ENCODE results near the gene NDUFA6. TPM values are rescaled to one million over a fixed set of nuclear protein-coding genes. Genes with fewer than 3 reads are reported as not detected.
A peak's percentile ranks its signal among the peaks of the same experiment; 100 is the strongest.
"Not testable (repeated sequence)": the region's sequence is repeated elsewhere in the genome, so short reads cannot be mapped to it uniquely, and the experiment has no call there.

NDUFA6 gene
- total RNA-seq, 1 experiment from 2014 or later, result 92.2 TPM

DNA sequence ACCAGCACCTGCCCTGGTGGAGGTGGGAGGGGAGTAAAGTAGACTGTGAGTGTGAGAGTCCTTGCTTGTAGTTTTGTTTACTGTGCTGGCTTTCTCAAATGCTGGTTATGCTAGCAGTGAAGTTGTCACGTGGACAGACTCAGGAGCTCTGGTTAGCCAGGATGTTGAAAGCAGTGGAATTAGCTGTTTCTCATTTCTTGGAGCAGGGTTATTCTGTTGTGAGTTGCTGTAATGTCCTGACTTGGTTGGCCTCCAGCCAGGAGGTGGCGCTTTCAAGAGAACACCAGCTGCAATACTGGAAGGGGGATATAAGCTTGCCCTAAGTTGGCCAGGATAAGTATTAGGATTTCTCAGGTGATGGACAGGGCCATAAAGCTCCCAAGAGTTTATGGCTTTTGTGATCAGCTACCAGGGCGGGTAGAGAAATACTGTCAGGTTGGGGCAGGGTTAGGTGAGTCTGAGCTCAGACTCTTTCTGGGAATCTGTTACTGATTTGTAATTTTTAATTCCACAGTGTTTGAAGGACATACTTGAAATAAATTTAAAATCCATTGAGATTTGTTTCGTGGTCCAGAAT is 26.4 kb upstream of the NDUFA6 start:
- no peaks in the 10 kb centered on the region for H3K4me1 ChIP-seq (ENCODE audit: control insufficient read depth, insufficient read depth, low read length)
- BruUV-seq (replicated peaks), result no TSS peak
- DNase-seq (ENCODE audit: low read depth, low spot score), result no peak
- intact Hi-C loops (cut with micrococcal nuclease; ENCODE audit: unreplicated experiment), result loop anchor here (10.0 kb wide), 1 partner anchor 152 kb away; the partner anchor contains the start of gene SEPTIN3
- no peaks in the 10 kb centered on the region for H3K36me3 ChIP-seq (ENCODE audit: control insufficient read depth, insufficient read depth, low read length)
- H3K27ac ChIP-seq (ENCODE audit: low read length), result no peak overlapping the region
- H3K27me3 ChIP-seq (ENCODE audit: control insufficient read depth, insufficient read depth, low read length), result no peaks in the 10 kb centered on the region
- ChIA-PET POLR2A (no interaction called here), CTCF (no interaction called here)
- peaks cover 4% of the 10 kb centered on the region; the same call in 1 of the 2 replicates for H3K9me3 ChIP-seq (ENCODE audit: control insufficient read depth, insufficient read depth, low read depth, low read length)
- no peak overlapping the region for H3K4me3 ChIP-seq (ENCODE audit: low read depth in 2 of 2, low read length in 2 of 2)
- ATAC-seq, result no peak
- in situ Hi-C loops (cut with HindIII; ENCODE audit: low pct_unique_long_range_greater_than_20kb, low sequenced_read_pairs), result no loop called here
- TF ChIP-seq TCF7L2 (IDR thresholded peaks at IDR 0.05; ENCODE audit: low read depth, low read length) (no peak), REST (IDR thresholded peaks at IDR 0.05; ENCODE audit: insufficient read depth in 1 of 2, low read depth in 2 of 2, low read length in 1 of 2) (no peak), POLR2AphosphoS5 (IDR thresholded peaks at IDR 0.05; ENCODE audit: low read depth, low read length) (no peak), SIN3A (IDR thresholded peaks at IDR 0.05; ENCODE audit: borderline replicate concordance, insufficient read depth, low read depth, low read length) (no peak), CTCF (IDR thresholded peaks at IDR 0.05) (no peak)

GRCh38 chr22:42115420-42115830 is 24.9 kb upstream of the NDUFA6 start:
- in situ Hi-C loops (cut with HindIII; ENCODE audit: low pct_unique_long_range_greater_than_20kb, low sequenced_read_pairs); POLR2A ChIA-PET: not testable (repeated sequence)

GRCh38 chr22:42114721-42115120 is 24.1 kb upstream of the NDUFA6 start:
- POLR2A ChIA-PET, result no interaction called here
- intact Hi-C loops (cut with micrococcal nuclease; ENCODE audit: unreplicated experiment), result loop anchor here (10.0 kb wide), 1 partner anchor 150 kb away; the partner anchor contains the start of gene SEPTIN3
- CTCF ChIA-PET, result no interaction called here
- H3K27me3 ChIP-seq (ENCODE audit: control insufficient read depth, insufficient read depth, low read length), result no peaks in the 10 kb centered on the region
- ATAC-seq (0 out of 2 replicates have a peak, but pooled peaks have one; percentile 58), DNase-seq (ENCODE audit: low read depth, low spot score) (no peak)
- no peak for TF ChIP-seq POLR2AphosphoS5 (IDR thresholded peaks at IDR 0.05; ENCODE audit: low read depth, low read length)
- TF ChIP-seq CTCF (IDR thresholded peaks at IDR 0.05), result peak; percentile 17
- in situ Hi-C loops (cut with HindIII; ENCODE audit: low pct_unique_long_range_greater_than_20kb, low sequenced_read_pairs), result no loop called here
- no TSS peak for BruUV-seq (replicated peaks)
- H3K4me1 ChIP-seq (ENCODE audit: control insufficient read depth, insufficient read depth, low read length), result no peaks in the 10 kb centered on the region
- H3K27ac ChIP-seq (ENCODE audit: low read length), result no peak overlapping the region
- peaks cover 4% of the 10 kb centered on the region; the same call in 1 of the 2 replicates for H3K9me3 ChIP-seq (ENCODE audit: control insufficient read depth, insufficient read depth, low read depth, low read length)
- H3K4me3 ChIP-seq (ENCODE audit: low read depth in 2 of 2, low read length in 2 of 2), result no peak overlapping the region
- no peaks in the 10 kb centered on the region for H3K36me3 ChIP-seq (ENCODE audit: control insufficient read depth, insufficient read depth, low read length)

More at GRCh38 chr22:42115420-42115830, 24.9 kb upstream of the NDUFA6 start:
- H3K27ac ChIP-seq (ENCODE audit: low read length); DNase-seq (ENCODE audit: low read depth, low spot score); H3K36me3 ChIP-seq (ENCODE audit: control insufficient read depth, insufficient read depth, low read length); H3K9me3 ChIP-seq (ENCODE audit: control insufficient read depth, insufficient read depth, low read depth, low read length); BruUV-seq (replicated peaks); H3K27me3 ChIP-seq (ENCODE audit: control insufficient read depth, insufficient read depth, low read length); ATAC-seq; CTCF ChIA-PET; H3K4me3 ChIP-seq (ENCODE audit: low read depth in 2 of 2, low read length in 2 of 2); H3K4me1 ChIP-seq (ENCODE audit: control insufficient read depth, insufficient read depth, low read length): not testable (repeated sequence)
- intact Hi-C loops (cut with micrococcal nuclease; ENCODE audit: unreplicated experiment), result loop anchor here (10.0 kb wide), 1 partner anchor 151 kb away; the partner anchor contains the start of gene SEPTIN3

GRCh38 chr22:42112793-42113192 is 22.2 kb upstream of the NDUFA6 start:
- BruUV-seq (replicated peaks); DNase-seq (ENCODE audit: low read depth, low spot score); H3K4me1 ChIP-seq (ENCODE audit: control insufficient read depth, insufficient read depth, low read length); H3K36me3 ChIP-seq (ENCODE audit: control insufficient read depth, insufficient read depth, low read length); H3K27me3 ChIP-seq (ENCODE audit: control insufficient read depth, insufficient read depth, low read length); in situ Hi-C loops (cut with HindIII; ENCODE audit: low pct_unique_long_range_greater_than_20kb, low sequenced_read_pairs); ATAC-seq; H3K4me3 ChIP-seq (ENCODE audit: low read depth in 2 of 2, low read length in 2 of 2); H3K9me3 ChIP-seq (ENCODE audit: control insufficient read depth, insufficient read depth, low read depth, low read length); H3K27ac ChIP-seq (ENCODE audit: low read length): not testable (repeated sequence)
- CTCF ChIA-PET, result interaction anchor here (0.6 kb wide), 2 partner anchors 21 to 302 kb away, joined by 4 read pairs; no protein-coding TSS in a partner anchor
- POLR2A ChIA-PET, result interaction anchor here (0.5 kb wide), 1 partner anchor 119 kb away, joined by 7 read pairs; no protein-coding TSS in a partner anchor
- intact Hi-C loops (cut with micrococcal nuclease; ENCODE audit: unreplicated experiment), result loop anchor here (10.0 kb wide), 1 partner anchor 148 kb away; the partner anchor contains the start of gene SEPTIN3

All from Panc1 (cell line).